GM19023 (cell line): ENCODE data around the gene FAM180B.
"Not testable (repeated sequence)": the region's sequence is repeated elsewhere in the genome, so short reads cannot be mapped to it uniquely, and the experiment has no call there.

Experiments used
- ATAC-seq: cut with Tn5 transposase; IDR thresholded peaks from one replicate; pipeline ENCODE4 v1.9.1; 2021; ENCODE audit warnings: mild to moderate bottlenecking, moderate library complexity; ENCODE audit not compliant: unreplicated experiment

FAM180B gene

GRCh38 chr11:47586098-47586855 is at the start of gene FAM180B:
FAM180B (plus strand) TSS chr11:47586678; CDS start chr11:47586769, 91 bp downstream.
- ATAC-seq, result no peak

DNA sequence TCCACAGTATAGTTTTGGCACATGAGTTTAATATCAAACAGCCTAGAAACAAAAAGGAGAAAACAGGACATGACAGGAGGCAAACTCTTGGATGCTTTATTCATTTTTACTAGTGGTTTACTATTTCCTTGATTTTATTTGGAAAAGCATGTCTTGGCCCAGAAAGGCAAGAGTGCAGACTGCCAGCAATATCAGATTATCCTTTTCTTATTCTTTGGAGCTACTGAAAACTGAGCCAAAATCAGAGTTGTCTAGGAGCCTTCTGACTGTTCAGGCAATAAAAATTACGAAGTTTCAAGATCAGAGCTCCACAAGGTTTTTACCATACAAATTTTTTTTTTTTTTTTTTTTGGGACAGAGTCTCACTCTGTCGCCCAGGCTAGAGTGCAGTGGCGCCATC is 49.6 kb upstream of the FAM180B start:
- no peak for ATAC-seq

- no peak for ATAC-seq
Observed at GRCh38 chr11:47538741-47539565, 47.5 kb upstream of the FAM180B start.

DNA sequence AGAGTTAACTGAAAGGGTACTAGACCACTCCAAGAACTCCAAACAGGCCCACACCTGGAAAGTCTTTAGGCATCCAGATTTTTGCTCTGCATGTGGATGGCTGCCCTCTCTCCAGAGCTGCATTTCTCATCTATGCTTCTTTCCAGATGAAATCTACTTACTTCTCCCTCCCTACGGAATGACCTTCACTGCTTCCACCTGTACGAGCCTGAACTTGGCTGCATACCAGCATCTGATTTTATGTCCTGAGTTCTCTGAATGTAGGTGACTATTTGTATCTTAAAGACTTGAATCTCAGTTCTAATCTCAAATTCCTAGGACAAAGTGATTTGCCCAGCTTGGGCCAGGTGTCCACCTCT is 46.8 kb upstream of the FAM180B start:
- ATAC-seq, result no peak

GRCh38 chr11:47541070-47541469 is 45.4 kb upstream of the FAM180B start:
- ATAC-seq, result no peak

GRCh38 chr11:47545298-47545697 is 41.2 kb upstream of the FAM180B start:
- no peak for ATAC-seq

- ATAC-seq, result not testable (repeated sequence)
Observed at GRCh38 chr11:47546274-47546673, 40.2 kb upstream of the FAM180B start.

- no peak for ATAC-seq
Observed at GRCh38 chr11:47550288-47551047, 36.0 kb upstream of the FAM180B start.

DNA sequence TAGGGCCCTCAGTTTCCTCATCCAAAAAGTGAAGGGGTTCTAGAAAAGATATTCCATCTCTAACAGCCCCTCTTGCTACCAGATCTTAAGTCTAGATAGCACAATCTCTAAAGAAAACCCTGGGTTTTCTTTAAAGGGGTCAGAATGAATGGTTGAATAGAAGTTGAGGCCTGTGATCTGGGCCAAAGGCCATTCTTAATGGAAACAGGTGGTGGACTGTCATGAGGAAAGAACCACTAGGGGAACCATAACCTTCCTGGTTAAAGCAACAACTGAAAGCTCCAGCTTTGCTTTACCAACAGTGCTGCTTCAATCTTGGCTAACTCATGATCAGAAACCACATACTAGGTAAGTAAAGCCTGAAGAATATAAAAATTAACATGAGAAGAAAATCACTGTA is 35.4 kb upstream of the FAM180B start:
- ATAC-seq, result no peak

DNA sequence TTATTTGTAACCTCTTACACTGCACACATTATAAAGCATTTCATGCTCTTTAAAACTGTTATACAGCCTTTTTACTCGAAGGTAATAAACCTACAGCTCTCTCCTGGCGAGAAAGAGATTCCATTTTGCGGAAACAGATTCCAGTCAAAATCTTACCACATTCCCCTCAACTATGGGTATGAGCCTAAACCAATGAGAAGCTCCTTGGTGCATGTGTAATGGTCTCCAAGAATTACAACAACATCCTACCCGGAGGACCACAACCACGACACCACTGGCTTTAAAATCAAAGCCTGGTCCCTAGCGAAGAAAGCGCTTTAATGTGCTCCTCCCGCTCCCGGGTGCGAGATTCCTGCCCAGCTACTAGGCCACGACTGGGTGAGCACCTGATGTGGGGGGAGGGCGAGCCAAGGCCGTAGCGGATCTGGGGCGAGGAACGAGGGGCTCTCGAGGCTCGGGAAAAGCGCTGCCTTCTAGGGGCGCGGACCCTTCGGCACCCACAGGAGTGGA is 34.4 kb upstream of the FAM180B start:
- ATAC-seq, result peak; percentile 5

DNA sequence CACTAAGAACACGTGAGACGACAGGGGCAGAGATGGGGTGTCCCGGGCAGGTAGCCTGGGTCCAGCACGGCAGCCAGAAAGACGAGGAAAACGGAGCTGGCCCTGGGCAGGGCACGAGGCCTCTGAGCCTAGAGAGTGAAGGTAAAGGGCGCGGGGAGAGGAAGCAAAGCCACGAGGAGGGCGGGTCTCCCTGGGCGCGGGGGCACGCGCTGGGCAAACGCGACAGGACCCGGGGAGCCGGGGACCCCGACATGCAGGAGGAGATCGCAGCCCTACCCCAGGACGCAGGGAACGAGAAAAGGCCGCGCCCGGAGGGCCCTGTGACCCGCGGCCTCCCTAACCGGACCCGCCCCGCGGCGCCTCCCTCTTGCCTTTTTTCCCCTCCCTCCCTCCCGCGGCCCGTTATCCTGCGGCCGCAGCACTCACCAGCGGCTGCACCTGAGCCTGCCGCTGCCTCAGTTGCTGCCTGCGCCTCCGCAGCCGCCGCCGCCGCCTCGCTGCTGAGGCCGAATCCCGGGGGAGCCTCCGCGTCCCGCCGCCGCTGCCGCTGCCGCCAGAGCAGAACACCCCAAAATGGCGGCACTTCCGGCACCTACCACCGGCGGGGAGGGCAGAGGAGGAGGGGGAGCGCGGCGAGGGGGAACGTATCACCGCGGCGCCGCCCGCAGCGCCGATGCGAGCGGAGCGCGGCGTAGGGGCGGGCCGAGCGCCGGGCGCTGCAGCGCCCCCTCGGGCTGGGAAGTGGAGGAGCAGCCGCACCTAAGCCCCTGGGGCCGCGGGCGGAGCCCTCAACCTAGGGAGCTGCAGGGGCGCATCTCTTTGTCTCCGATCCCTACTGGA is 33.7 kb upstream of the FAM180B start, which contains the start of gene CELF1:
CELF1 (minus strand) TSS at position 567 of the 840 bp plus-strand sequence. CDS start 53,609 bp downstream, outside the sequence.
- ATAC-seq, result peak; percentile 90

DNA sequence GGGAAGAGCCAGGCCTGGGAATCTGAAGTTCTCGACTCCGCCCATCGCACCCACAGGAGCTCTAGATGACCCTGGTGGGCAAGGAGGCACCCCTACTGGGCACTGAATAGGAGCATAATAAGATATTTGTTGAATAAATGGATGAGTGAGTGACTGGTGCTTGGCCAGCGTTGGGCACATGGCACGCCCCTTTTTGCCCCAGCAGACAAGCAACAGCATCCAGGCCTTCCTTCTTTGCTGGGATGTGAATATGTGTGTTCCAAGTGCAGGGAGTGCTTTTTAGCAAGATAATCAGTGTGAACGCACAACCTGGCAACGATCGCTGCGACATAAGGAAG is 33.1 kb upstream of the FAM180B start:
- ATAC-seq, result peak; percentile 19

- not testable (repeated sequence) for ATAC-seq
Observed at GRCh38 chr11:47557004-47557403, 29.5 kb upstream of the FAM180B start.

- no peak for ATAC-seq
Observed at GRCh38 chr11:47558695-47559094, 27.8 kb upstream of the FAM180B start.

- ATAC-seq, result no peak
Observed at GRCh38 chr11:47560426-47560825, 26.1 kb upstream of the FAM180B start.

- ATAC-seq, result not testable (repeated sequence)
Observed at GRCh38 chr11:47562393-47562792, 24.1 kb upstream of the FAM180B start.

DNA sequence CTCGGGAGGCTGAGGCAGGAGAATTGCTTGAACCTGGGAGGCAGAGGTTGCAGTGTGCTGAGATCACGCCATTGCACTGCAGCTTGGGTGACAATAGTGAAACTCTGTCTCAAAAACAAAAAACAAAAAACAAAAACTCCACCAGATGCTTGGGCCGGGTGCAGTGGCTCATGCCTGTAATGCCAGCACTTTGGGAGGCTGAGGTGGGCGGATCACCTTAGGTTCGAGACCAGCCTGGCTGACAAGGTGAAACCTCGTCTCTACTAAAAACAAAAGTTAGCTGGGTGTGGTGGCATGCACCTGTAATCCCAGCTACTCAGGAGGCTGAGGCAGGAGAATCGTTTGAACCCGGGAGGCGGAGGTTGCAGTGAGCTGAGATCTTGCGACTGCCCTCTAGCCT is 22.1 kb upstream of the FAM180B start:
- not testable (repeated sequence) for ATAC-seq

GRCh38 chr11:47564933-47565339 is 21.5 kb upstream of the FAM180B start:
- ATAC-seq, result no peak

GRCh38 chr11:47565340-47566148 is 20.9 kb upstream of the FAM180B start, which contains the start of gene PTPMT1:
PTPMT1 (plus strand) TSS chr11:47565599; CDS start chr11:47565623, 24 bp downstream.
- peak; percentile 87 for ATAC-seq
